Activated CD8-positive, alpha-beta memory T cell treated with anti-CD3 and anti-CD28 coated beads for 1 hour (primary cell): ENCODE data around the gene YAP1.

Source experiments
- DNase-seq, 2 donors: peaks; one replicate each; pipeline ENCODE4 v3.0.0-alpha.2; 2020; ENCODE audit warnings: low read depth in 1 of 2; ENCODE audit errors: extremely low read depth in 1 of 2

Gene YAP1

DNA sequence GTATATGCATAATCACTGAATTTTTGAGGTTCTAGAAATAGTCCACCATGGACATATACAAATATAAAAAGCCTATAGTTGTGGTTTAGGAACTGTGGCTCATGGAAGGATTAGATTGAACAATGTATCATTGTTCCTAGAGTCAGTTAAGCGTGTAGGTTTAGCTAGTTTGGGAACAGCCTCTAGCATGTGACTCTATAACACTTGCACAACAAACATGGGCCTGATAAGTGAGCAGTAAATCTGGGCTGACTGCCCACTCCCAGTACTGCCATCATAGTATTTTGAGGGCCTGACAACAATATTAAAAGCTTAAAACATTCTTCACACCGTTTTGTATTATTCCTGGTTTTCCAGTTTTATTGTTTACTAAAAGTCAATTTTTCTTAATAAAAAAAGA is 47.0 kb downstream of the YAP1 start:
- no peak for DNase-seq

DNA sequence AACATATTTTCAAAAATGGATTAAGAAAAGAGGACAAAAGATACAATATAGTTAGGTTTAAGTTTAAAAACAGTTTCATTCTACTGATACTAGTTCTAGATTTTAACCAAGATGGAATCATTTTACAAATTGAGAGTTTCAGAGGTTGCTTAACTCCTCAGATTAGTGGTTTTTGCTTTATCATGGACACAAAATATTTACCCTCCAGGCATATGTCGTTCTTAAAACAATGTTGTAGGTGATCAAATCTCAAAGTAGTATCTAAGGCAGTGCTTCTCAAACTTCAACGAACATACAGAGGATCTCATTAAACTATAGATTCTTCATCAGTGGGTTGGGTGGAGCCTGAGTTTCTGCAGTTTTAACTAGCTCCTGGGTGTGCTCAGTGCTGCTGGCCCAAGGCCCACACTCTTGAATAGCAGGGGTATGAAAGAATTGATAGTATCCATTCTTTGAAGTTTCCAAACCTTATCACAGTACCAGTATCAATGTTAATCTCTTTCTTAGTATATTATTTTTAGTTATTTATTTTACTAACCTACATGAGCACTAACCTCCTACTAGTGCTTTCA is 48.0 kb downstream of the YAP1 start:
- no peak for DNase-seq

DNA sequence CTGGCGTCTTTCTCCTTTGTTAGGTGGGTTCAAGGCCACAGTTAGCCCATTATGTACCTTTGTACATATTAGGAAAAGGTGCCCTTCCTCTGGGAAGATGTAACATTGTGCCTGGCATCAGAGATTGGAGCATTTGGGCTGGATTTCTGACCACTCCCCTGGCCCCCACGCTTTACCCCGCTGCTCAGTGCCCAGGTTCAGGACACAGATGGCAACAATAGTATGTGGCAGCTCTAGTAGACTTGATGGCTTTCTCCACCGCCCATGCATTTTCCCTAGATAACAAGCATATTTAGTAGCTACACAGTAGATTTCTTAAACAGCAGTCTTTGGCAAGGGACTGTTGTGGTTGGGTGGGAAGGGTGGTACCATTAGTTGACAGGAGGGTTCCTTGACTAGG is 53.1 kb downstream of the YAP1 start:
- DNase-seq: no peak

DNA sequence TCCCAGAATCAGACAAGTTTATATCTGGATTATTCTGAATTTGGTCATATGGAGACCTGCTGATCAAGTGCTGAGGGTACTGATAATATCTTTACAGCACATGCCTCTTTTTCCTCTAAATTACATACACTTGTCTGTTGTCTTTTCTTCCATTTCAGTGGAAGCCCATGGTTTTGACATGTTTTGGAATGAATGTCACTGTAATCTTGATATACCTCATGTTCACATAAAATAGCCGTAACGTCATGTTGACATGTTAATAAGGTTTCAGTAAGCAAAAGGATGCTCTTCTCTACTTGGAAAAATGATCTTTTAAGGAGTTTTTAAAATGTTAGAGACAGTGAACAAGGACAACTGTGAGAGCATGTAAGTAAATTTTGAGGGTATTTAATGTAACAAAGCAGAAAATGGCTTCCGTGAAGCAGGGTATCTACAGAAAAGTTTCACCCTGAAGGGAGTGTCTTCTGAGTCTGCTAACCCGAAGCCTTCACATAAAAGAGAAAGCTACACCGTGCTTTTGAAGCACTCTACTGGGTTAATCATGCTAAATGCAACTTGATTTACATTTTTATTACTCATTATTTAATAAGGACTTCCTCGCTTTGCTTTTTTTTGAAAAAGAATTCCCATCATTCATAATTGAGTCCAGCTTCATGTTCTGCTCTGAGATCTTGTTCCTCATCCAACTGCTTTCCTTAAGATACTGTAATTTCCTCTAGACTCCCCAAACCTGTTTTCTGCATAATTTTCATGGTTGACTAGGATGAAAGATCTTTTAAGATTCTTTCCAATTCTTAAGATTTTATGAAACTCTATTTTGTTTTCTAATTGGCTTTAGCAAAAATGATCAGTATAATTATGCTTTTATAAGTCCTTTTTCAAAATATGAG is 56.2 kb downstream of the YAP1 start:
- no peak for DNase-seq

DNA sequence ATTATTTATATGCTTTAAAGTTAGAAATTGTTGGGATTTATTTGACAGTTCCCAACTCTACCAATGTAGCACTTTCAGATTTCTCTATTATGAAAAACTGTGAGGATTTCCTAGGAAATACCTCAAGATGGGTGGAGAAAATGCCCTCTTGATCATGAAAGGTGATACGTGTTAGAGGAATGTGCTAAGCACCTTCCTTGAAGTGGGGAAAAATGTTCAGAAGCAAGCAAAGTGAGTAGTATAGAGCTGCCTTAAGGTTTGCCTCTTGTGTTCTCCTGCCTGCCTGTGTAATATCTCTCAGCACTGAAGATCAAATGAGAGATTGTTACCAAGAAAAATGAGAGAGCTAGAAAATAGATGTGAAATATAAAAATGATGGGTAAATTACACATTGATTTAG is 58.2 kb downstream of the YAP1 start:
- no peak for DNase-seq

DNA sequence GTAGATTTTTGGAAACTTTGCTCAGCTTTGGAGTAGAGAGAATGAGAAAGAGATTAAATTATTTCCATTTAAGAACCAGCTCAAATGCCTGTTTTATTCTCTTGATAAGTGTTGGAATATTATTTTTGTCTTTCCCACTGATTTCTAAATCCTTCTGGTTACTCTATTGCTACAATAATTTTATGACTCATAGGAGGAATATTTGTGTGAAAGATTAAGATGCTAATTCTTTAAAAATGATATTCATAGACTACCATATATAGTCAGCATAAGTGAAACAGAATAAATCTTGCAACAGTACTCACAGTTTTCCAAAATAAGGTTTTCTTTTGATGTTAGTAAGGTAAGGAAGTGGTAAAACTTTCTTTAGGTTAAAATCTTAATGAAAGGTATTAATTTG is 60.9 kb downstream of the YAP1 start:
- DNase-seq: no peak

DNA sequence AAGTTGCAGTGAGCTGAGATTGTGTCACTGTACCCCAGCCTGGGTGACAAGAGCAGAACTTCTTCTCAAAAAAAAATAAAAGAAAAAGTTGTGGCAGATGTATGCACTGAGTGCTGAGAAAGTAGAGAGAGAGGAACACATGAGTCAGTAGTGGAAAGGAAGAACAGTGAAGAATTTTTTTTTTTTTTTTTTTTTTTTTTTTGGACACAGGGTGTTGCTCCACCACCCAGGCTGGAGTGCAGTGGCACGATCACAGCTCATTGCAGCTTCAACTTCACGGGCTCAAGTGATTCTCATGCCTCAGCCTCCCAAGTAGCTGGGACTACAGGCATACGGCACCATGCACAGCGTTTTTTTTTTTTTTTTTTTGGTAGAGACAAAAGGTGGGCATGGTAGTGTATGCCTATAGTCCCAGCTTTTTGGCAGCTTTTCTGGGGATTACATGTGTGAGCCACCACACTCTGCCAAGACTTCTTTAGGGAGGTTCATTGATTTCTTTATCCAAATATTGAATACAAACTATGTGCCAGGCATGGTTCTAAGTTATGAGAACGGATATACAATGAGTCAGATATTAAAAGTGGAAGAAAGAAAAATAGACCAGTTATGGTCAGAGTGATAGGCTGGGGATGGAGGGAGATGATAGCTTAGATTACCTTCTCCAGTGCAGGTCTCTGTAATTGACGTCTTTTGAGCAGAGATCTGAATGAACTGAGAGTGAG is 62.0 kb downstream of the YAP1 start:
- DNase-seq: no peak

DNA sequence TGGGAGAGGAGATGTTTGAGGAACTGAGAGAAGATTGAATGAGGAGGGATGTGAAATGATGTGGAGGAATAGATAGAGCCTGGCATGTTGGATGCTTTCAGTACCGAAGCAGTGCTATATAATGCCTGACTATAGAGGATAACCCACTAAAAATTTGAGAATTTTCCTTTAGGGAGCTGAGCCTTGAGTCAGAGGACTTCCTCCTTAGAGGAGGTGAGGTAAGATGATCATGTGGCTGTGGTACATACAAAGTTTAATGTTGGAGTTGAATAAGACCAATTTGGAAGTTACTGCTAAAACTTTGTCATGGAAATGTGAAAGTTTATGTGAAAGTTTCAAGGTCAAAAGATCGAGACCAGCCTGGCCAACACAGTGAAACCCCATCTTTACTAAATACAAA is 66.9 kb downstream of the YAP1 start:
- no peak for DNase-seq

DNA sequence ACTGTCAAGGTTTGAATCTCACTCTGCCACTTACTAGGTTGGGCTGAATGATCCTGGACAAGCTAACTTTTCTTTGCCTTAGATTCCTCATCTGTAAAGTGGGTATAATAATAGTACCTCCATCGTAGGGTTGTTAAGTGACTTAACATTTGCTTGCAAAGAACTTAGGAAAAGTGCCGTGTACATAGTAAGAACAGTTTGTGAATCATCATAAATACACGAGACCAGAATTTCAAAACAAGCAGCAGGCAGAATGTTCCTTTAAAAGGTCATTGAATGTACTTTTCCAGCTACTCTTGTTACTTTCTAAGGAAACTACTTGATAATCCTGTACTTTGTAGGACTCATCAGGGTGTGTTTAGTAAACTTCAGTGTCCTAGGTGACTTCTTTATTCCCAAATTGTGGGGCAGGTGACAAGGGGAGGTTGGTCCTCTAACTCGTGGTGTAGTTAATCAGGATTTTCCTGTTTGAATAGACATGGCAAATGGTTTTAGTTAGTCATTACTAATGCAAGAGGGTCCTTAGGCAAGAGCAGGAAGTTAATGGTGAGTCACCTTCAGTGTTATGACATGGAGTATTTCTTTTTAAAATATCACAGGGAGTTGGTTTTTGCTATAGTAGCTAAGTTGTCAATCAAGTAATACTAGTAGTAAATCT is 67.9 kb downstream of the YAP1 start:
- no peak for DNase-seq

DNA sequence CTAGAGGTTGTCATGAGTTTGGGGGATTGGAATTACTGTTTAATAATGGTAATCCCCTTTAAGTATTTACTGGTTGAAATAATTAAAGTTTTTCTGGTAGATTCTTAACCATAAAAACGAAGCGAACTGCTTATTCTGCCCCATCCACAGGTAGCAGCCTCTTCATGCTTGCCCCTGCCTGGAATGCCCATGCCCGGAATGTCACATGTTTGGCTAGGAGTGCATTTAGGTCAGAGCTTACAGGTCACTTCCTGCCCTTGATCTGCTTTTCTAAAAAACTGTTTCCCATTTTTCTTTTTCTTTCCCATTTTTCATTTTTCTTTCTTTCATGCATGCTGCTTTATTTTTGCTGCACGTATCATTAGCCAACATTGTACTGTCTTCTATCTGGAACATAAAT is 69.1 kb downstream of the YAP1 start:
- no peak for DNase-seq

DNA sequence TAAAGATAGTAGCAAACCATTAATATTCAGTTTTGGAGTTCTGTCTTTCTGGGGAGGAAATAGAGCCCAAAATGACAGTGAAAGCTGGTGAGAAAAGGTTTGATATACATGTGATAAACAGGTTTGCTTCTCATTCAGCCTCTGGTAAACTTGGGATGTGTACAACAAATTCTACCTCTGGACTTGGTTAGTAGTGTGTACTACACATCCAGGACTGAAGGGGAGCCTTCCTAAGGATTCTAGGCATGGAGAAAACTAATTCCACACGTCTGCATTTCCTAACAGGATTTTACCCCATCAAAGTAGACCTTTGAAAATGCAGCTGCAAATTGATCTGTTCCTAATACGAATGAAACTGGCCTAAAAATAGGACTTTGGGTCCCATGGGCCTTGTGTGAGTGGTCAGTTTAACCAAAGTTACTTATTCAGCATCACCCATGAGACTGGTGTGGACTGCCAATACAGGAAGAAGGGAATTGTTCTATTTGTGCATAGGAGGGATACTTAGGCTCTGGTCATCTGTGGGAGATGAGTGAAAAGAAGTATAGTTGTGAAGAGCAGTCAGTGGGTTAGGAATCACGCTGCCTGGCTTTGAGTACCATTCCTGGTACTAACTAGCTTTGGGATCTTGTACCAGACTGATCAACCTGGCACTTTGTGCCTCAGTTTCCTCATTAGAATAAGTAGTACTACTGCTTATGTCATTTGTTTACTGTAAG is 74.2 kb downstream of the YAP1 start:
- no peak for DNase-seq

DNA sequence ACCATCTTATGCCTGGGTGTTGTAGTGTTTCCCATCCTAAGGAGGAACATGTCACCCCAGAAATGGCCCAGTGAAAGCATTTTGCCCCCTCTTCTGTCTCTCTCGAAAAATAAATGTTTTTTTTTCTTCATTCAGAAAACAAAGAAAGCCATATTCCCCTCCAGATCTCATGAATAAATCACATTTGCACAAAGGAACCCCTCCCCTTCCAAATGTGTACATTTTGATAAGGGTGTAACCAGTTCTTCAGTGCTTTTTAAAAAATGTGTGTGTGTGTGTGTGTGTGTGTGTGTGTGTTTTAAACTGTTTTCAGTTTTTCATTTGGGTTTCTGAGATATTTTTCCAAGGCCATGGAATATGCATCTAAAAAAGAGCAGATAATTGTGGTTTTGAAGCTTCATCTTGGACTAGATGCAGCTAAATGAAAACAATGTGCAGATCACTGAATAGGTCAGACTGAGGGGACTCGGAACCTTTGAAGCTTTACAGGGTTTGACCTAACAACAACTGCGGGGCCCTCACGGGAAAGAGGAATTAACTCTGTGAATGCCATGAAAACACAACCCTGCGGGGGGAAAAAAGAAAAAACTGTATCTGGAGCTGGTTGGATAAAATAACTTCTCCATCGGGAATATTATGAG is 76.4 kb downstream of the YAP1 start:
- DNase-seq: no peak

DNA sequence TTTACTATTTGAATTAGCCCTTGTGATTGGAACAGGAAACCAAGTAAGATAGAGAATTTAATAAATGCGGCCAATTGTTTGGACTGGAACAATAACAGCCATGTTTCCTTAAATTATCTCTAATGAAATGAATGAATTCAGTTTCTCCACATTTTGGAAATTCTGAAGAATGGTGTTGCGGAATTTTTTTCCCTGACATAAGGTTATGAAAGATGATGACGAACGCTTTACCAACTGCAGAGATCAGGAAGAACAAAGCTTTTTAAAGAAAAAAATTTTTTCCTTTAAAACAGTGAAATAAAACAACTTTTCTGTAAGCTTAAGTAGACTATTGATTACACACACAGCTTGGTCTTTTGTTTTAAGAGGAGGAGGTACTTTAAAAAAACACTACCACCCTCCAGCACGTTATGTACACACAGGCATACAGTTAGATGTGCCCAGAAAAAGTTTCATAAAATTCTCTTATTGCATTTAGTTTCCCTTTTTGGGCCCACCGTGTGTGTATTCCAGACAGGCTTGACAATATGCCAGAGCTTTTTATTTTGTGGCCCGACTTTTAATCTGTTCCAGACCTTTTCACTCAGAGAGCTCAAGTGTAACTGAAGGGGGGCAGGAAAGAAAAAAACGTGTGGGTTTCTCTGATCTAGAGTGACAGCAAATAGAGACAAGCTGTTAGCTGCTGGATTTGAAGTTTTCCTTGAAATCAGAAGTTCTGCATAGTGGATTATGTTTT is 77.3 kb downstream of the YAP1 start:
- DNase-seq: no peak

DNA sequence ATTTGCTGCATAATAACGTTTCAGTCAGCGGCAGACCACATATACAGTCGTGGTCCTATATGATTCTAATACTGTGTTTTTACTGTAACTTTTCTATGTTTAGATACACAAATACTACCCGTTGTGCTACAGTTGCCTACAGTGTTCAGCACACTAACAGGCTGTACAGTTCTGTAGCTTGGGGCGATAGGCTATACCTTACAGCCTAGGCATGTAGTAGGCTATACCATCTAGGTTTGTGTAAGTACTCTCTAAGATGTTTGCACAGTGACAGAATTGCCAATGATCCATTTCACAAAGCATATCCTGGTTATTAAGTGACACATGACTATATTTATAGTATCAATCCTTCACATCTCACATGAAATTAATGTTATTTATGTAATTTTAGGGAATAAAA is 78.2 kb downstream of the YAP1 start:
- DNase-seq: no peak

DNA sequence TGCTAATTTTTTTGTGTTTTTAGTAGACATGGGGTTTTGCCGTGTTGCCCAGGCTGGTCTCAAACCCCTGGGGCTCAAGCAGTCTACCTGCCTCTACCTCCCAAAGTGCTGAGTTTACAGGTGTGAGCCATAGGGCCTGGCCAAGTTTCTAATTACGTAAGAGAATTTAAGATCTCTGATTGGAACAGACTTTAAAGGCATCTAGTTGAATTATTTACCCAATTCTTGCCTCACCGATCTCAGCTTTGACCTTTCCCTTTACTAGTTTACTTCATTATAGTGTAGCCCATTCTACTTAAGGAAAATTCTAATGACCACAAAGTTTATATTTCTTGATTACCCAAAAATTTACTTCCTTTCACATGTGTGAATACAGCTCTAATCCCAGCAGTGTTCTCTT is 81.6 kb downstream of the YAP1 start:
- DNase-seq: no peak

DNA sequence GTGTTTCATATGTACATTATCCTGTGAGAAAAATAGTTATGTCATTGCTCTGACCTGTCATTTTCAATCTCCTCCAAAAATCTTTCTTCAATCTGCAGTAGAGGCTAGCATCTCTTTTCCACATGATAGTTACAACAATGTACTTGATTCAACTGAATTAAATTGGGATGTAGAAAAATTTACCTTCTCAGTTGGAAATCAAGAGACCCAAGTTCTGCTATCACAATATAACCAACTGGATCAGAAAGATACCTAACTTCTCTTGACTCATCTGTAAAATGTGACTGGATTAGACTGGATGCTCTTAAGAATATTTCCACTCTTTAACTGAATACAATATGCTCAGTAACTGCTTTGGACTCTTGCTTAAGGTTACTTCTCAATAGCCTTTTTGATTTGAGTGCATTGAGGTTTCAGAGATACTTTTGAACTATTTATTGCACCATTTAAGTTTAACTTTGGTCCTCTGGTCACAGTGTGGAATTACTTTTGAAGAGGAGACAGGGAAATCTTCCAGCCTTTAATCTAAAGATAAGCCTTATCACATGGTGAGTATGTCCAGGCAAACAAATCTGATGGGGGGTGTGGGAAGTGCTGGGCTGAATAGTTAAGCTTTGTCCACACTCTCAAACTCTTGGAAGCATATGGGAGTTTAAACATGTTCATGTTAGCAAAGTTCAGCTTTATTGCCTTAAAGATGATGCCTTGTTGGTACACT is 82.3 kb downstream of the YAP1 start:
- no peak for DNase-seq

DNA sequence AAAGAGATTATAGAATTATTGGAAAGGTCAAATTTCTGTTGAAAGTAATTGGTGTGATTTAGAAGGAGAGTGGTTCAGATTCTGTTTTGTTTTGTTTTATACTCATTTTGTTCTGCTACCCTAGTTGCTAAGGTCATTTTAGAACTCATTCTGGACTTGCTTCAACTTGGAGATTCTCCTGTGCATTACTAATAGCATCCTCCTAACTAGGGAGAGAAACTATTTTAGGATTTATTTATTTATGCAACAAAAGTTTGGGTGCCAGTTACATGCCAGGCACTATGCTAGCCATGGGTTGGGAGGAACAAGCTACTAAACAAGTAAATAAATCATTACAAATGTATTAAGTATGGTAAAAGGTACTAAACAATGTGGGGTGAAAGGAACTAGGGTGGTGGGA is 84.0 kb downstream of the YAP1 start:
- no peak for DNase-seq

DNA sequence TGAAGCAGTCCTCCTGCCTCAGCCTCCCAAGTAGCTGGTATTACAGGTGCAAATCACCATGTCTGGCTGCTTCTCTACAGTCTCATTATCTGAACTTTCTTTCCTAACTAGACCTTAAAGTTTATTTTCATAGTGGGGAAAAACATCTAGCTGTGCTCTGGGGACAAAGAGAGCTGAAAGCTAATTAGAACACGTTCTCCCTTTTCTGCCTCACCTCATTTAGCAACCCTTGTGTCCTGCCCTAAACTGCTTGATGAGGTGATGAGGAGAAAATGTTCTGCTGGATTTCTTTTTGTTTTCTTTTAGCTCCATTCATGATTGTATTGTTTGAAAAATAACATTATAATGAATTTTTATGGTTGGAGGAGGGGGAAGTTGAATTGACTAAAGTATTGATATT is 84.7 kb downstream of the YAP1 start:
- DNase-seq: no peak

DNA sequence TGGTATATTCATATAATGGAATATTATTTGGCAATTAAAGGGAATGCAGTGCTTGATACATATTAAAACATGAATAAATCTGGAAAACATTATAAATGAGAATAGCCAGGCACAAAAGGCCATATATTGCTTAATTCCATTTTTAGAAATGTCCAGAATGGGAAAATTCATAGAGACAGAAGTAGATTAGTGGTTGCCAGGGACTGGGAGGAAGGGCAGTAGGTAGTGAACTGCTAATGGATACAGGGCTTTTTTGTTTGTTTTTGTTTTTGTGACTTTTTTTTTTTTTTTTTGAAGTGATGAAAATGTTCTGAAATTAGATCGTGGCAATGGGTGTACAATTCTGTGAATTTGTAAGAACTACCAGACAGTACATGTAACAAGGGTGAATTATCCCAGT is 86.1 kb downstream of the YAP1 start:
- DNase-seq: no peak
